ENCODE data around the gene SNTG2.

GRCh38 chr2:1141079-1141478, 190.4 kb downstream of the SNTG2 start:
- TF ChIP-seq, protein P1, sequence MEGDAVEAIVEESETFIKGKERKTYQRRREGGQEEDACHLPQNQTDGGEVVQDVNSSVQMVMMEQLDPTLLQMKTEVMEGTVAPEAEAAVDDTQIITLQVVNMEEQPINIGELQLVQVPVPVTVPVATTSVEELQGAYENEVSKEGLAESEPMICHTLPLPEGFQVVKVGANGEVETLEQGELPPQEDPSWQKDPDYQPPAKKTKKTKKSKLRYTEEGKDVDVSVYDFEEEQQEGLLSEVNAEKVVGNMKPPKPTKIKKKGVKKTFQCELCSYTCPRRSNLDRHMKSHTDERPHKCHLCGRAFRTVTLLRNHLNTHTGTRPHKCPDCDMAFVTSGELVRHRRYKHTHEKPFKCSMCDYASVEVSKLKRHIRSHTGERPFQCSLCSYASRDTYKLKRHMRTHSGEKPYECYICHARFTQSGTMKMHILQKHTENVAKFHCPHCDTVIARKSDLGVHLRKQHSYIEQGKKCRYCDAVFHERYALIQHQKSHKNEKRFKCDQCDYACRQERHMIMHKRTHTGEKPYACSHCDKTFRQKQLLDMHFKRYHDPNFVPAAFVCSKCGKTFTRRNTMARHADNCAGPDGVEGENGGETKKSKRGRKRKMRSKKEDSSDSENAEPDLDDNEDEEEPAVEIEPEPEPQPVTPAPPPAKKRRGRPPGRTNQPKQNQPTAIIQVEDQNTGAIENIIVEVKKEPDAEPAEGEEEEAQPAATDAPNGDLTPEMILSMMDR (IDR thresholded peaks at IDR 0.05): no peak
- no peak for TF ChIP-seq ZFX (IDR thresholded peaks at IDR 0.05; ENCODE audit: borderline replicate concordance)

Measured in 22Rv1 (cell line).